GM12878 (cell line): ENCODE data around the gene FAM167B. TPM values are rescaled to one million over a fixed set of nuclear protein-coding genes. Genes with fewer than 3 reads are reported as not detected.
A peak's percentile ranks its signal among the peaks of the same experiment; 100 is the strongest.

Experiments used
- BACH1 ChIP-seq: fragments of 450-650 bp; IDR thresholded peaks from 2 replicates; pipeline ENCODE4 v1.6.1; 2017; ENCODE audit warnings: mild to moderate bottlenecking, borderline replicate concordance
- BCL11A ChIP-seq: IDR thresholded peaks from 2 replicates; pipeline ENCODE4 v1.6.1; 2011; ENCODE audit warnings: low read depth, low read length
- CTCF ChIP-seq, 3 experiments: IDR thresholded peaks in 2 of 3; conservative IDR thresholded peaks in 1 of 3; 2 replicates each; pipeline ENCODE4 v1.5.1; 2011; ENCODE audit warnings: low read depth in 3 of 3, low read length in 3 of 3, mild to moderate bottlenecking in 3 of 3, control low read depth in 2 of 3, moderate library complexity in 2 of 3, inconsistent platforms in 1 of 3, mixed read lengths in 1 of 3; ENCODE audit not compliant: control insufficient read depth in 2 of 3, insufficient read depth in 1 of 3; ENCODE audit errors: extremely low read depth in 1 of 3
- E2F4 ChIP-seq: IDR thresholded peaks from 2 replicates; pipeline ENCODE4 v1.6.1; 2012; ENCODE audit warnings: low read depth, low read length, improper control_type of control experiment
- ESRRA ChIP-seq: IDR thresholded peaks from 2 replicates; pipeline ENCODE4 v1.6.1; 2012; ENCODE audit warnings: mild to moderate bottlenecking, low read length, improper control_type of control experiment
- HSF1 ChIP-seq: fragments of 150-350 bp; IDR thresholded peaks from 2 replicates; pipeline ENCODE4 v1.6.1; 2014; ENCODE audit warnings: mild to moderate bottlenecking, low read depth, low read length
- IRF4 ChIP-seq: IDR thresholded peaks from 2 replicates; pipeline ENCODE4 v1.6.1; 2011; ENCODE audit warnings: low read depth, low read length
- KLF5 ChIP-seq: fragments of 450-650 bp; IDR thresholded peaks from 2 replicates; pipeline ENCODE4 v1.6.1; 2014; ENCODE audit warnings: mild to moderate bottlenecking; ENCODE audit not compliant: partially characterized antibody
- NBN ChIP-seq: fragments of 450-650 bp; IDR thresholded peaks from 2 replicates; pipeline ENCODE4 v1.6.1; 2016
- NRF1 ChIP-seq: conservative IDR thresholded peaks from 2 replicates; pipeline ENCODE4 v1.6.1; 2011; ENCODE audit warnings: mild to moderate bottlenecking, low read depth, low read length, improper control_type of control experiment
- PBX3 ChIP-seq: IDR thresholded peaks from 2 replicates; pipeline ENCODE4 v1.6.1; 2011; ENCODE audit warnings: mild to moderate bottlenecking, low read depth, low read length, moderate library complexity; ENCODE audit not compliant: insufficient replicate concordance
- POLR2A ChIP-seq: IDR thresholded peaks from 2 replicates; pipeline ENCODE4 v1.6.1; 2011; ENCODE audit warnings: low read depth, mild to moderate bottlenecking, low read length
- RAD21 ChIP-seq: IDR thresholded peaks from 2 replicates; pipeline ENCODE4 v1.6.1; 2011; ENCODE audit warnings: mild to moderate bottlenecking, low read depth, low read length, moderate library complexity; ENCODE audit not compliant: insufficient read depth
- SIN3A ChIP-seq: IDR thresholded peaks from 2 replicates; pipeline ENCODE4 v1.6.1; 2012; ENCODE audit warnings: low read depth, low read length, improper control_type of control experiment
- TCF3 ChIP-seq: IDR thresholded peaks from 2 replicates; pipeline ENCODE4 v1.6.1; 2012; ENCODE audit warnings: low read depth, mild to moderate bottlenecking, low read length, borderline replicate concordance; ENCODE audit not compliant: insufficient read depth
- YY1 ChIP-seq: IDR thresholded peaks from 2 replicates; pipeline ENCODE4 v1.6.1; 2011; ENCODE audit warnings: low read depth, mild to moderate bottlenecking, low read length
- polyA plus RNA-seq, 11 experiments: library from polyadenylated mRNA; depleted of rRNA in 4 of 11; unstranded in 6 of 11; stranded (reverse) in 5 of 11; fragments of >200 nt; fragmentation: Nextera tagmentation in 4 of 11; fragmentation: Illumina TruSeq in 1 of 11; extraction: Ambion mirVana in 4 of 11; extraction: Trizol in 1 of 11; gene quantifications; 1 replicate in 1 of 11; 2 replicates in 10 of 11; pipeline versions ENCODE4 v1.2.1 to v1.2.3, GENCODE V29; 2011 to 2016; ENCODE audit warnings: inconsistent platforms in 2 of 11, missing spikeins in 2 of 11, low read depth in 1 of 11
- total RNA-seq, 4 experiments: library from RNA; depleted of rRNA in 3 of 4; stranded (reverse); fragments of >200 nt in 3 of 4; fragmentation: Illumina TruSeq in 1 of 4; extraction: Trizol in 1 of 4; gene quantifications; 2 replicates each; pipeline versions ENCODE4 v1.2.1 to v1.2.3, GENCODE V29; 2013 to 2021
- TF ChIP-seq, protein P1 (sequence below): IDR thresholded peaks from 2 replicates; pipeline ENCODE4 v1.6.1; 2011; ENCODE audit warnings: low read depth, mild to moderate bottlenecking, low read length, moderate library complexity, borderline replicate concordance; ENCODE audit errors: extremely low read depth

Gene FAM167B
- total and polyA plus RNA-seq, 10 of the 15 experiments (the other 5 are each of a cell fraction or from before 2014, with no cell fraction given), result 0.07 to 1.2 (median 0.36) TPM; not detected in 2

DNA sequence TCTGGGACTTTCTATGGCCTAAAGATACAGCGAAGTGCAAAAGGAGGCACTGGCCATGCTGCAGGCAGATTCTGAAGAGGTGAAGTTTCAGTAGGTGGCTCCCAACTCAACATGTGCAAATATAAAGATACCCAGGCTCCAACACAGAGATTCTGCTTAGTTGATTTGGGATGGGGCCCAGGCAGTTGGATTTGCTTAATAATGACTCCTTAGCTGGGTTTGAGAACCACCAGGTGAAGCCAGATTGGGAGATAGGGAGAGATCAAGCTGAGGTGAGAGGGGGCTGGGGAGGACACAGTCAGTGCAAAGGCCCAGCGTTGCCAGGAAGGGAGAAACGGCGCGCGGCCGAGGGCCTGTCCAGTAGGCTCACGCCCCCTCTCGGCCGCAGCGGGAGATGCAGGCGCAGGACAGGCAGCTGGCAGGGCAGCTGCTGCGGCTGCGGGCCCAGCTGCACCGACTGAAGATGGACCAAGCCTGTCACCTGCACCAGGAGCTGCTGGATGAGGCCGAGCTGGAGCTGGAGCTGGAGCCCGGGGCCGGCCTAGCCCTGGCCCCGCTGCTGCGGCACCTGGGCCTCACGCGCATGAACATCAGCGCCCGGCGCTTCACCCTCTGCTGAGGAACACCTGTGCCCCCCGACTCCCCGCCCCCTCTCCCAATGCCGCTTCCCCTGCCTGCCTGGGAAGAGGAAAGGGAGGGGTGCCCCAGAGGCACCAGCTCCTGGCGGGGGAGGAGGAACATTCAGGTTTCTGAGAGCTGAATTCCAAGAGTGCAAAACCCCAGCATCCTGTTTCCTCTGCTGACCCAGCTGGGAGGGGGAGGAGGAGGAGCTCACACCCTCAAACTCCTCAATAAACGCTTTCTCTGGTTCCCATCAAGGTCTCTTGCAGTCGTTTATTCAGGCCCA is 1.2 kb downstream of the FAM167B start (continued):
- no peak for TF ChIP-seq HSF1
- 0 out of 2 replicates have a peak, but pooled peaks have one; percentile 14 for TF ChIP-seq NRF1
- TF ChIP-seq TCF3, result peak; percentile 100
- 0 out of 2 replicates have a peak, but pooled peaks have one; percentile 14 for TF ChIP-seq BCL11A
- peak; percentile 31; the same call in 1 of the 2 replicates for TF ChIP-seq POLR2A
- peak; percentile 72; the same call in 1 of the 2 replicates for TF ChIP-seq NBN
- peak; percentile 12 for TF ChIP-seq PBX3
- TF ChIP-seq E2F4, result no peak
- TF ChIP-seq CTCF (IDR thresholded peaks at IDR 0.05 in 2 of 3, conservative IDR thresholded peaks at IDR 0.05 in 1 of 3; ENCODE audit: control insufficient read depth in 2 of 3, extremely low read depth in 1 of 3, insufficient read depth in 1 of 3, low read depth in 3 of 3, low read length in 3 of 3), result peak; percentile 89 to 99 (median 96)
- TF ChIP-seq BACH1, result peak; percentile 34; the same call in 1 of the 2 replicates
- TF ChIP-seq YY1, result peak; percentile 37; the same call in 1 of the 2 replicates
- 0 out of 2 replicates have a peak, but pooled peaks have one; percentile 31 for TF ChIP-seq IRF4
- TF ChIP-seq ESRRA, result no peak
- peak; percentile 19 for TF ChIP-seq KLF5
- peak; percentile 64 for TF ChIP-seq RAD21
- TF ChIP-seq, protein P1, sequence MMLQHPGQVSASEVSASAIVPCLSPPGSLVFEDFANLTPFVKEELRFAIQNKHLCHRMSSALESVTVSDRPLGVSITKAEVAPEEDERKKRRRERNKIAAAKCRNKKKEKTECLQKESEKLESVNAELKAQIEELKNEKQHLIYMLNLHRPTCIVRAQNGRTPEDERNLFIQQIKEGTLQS, result no peak
- TF ChIP-seq SIN3A, result no peak
